Left ventricle myocardium superior (tissue), 1 donor: Measurements from ENCODE around the gene PDE9A. TPM values are rescaled to one million over a fixed set of nuclear protein-coding genes. Genes with fewer than 3 reads are reported as not detected.

Experiments used
- ATAC-seq: fragments of 200-7000 bp; cut with Tn5 transposase; one replicate; pipeline ENCODE4 v1.9.1; 2020; ENCODE audit warnings: mild to moderate bottlenecking, moderate library complexity
- DNase-seq: peaks from one replicate; pipeline ENCODE4 v3.0.0-alpha.2; 2020
- intact Hi-C: fragments of 100-400 bp; cut with micrococcal nuclease; formaldehyde crosslinking; loops from one replicate; pipeline ENCODE4 v1.11.0; 2022
- total RNA-seq: library from RNA; stranded (reverse); fragmentation: NEBNext Ultra II Directional; extraction: Animal tissue kit (Norgen Biotek cat#: 25700); gene quantifications from one replicate; pipeline ENCODE4 v1.2.1, GENCODE V29; 2021
- donor health status: DM: no; HTN: yes; CAD: no; lungs with severe emphysema.

The PDE9A gene
- total RNA-seq, 1 donor from 2014 or later, result 4.1 TPM

- intact Hi-C loops, result no loop called here
- DNase-seq (no peak), ATAC-seq (no peak)
These were observed 105.5 kb downstream of the PDE9A start for GRCh38 chr21:42758721-42759593.

GRCh38 chr21:42759594-42759927 is 106.1 kb downstream of the PDE9A start:
- DNase-seq (no peak), ATAC-seq (no peak)
- intact Hi-C loops, result no loop called here

GRCh38 chr21:42760361-42760950 is 107.0 kb downstream of the PDE9A start:
- no peak for DNase-seq
- no peak for ATAC-seq
- intact Hi-C loops, result no loop called here

GRCh38 chr21:42760951-42761751 is 107.7 kb downstream of the PDE9A start:
- DNase-seq (peak; percentile 49), ATAC-seq (peak; percentile 84)
- intact Hi-C loops, result no loop called here

- no peak for DNase-seq
- ATAC-seq, result no peak
- intact Hi-C loops, result no loop called here
These were observed 108.4 kb downstream of the PDE9A start for GRCh38 chr21:42761776-42762335.

GRCh38 chr21:42763581-42764442 is 110.4 kb downstream of the PDE9A start:
- ATAC-seq (no peak), DNase-seq (no peak)
- intact Hi-C loops, result no loop called here

GRCh38 chr21:42764443-42764760 is 111.0 kb downstream of the PDE9A start:
- ATAC-seq, result no peak
- no peak for DNase-seq
- intact Hi-C loops, result no loop called here

GRCh38 chr21:42764883-42765282 is 111.5 kb downstream of the PDE9A start:
- ATAC-seq (no peak), DNase-seq (no peak)
- intact Hi-C loops, result no loop called here

GRCh38 chr21:42765656-42766055 is 112.2 kb downstream of the PDE9A start:
- intact Hi-C loops, result no loop called here
- ATAC-seq (no peak), DNase-seq (no peak)

GRCh38 chr21:42766739-42767560 is 113.5 kb downstream of the PDE9A start:
- DNase-seq (no peak), ATAC-seq (peak; percentile 30)
- intact Hi-C loops, result no loop called here

GRCh38 chr21:42767561-42767835 is 114.1 kb downstream of the PDE9A start:
- no peak for ATAC-seq
- no peak for DNase-seq
- intact Hi-C loops, result no loop called here

GRCh38 chr21:42768324-42769121 is 115.1 kb downstream of the PDE9A start:
- DNase-seq (no peak), ATAC-seq (no peak)
- intact Hi-C loops, result no loop called here

GRCh38 chr21:42769183-42769819 is 115.9 kb downstream of the PDE9A start:
- ATAC-seq (no peak), DNase-seq (no peak)
- intact Hi-C loops, result no loop called here

- DNase-seq (no peak), ATAC-seq (no peak)
- intact Hi-C loops, result no loop called here
These were observed 116.6 kb downstream of the PDE9A start for GRCh38 chr21:42769820-42770716.

GRCh38 chr21:42770717-42771502 is 117.5 kb downstream of the PDE9A start:
- intact Hi-C loops, result no loop called here
- no peak for ATAC-seq

GRCh38 chr21:42771503-42771805 is 118.0 kb downstream of the PDE9A start:
- DNase-seq (no peak), ATAC-seq (no peak)
- intact Hi-C loops, result no loop called here

More at GRCh38 chr21:42770717-42771502, 117.5 kb downstream of the PDE9A start:
- DNase-seq, result no peak
